ENCODE results near the gene CDK14.

The CDK14 gene

GRCh38 chr7:91005841-91006240, 409.7 kb downstream of the CDK14 start:
- DNase-seq (ENCODE audit: low spot score): no peak

DNA sequence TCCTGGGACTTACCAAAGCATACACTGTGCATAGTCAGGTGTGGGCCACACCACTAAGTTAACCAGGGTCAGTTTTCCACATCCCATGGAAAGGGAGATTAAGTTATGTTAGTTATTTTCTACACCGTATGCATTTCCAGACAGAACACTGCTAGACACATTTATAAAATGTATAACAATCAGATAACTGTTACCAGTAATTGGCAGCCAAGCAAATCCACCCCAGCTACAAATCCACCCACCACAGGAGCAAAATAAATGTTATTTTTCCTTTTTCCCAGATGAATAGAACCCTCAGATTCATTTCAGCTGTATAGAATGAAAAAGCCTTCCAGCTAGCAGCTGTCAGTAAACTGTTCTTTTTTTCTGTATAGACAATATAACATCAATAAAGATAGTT, 411.2 kb downstream of the CDK14 start:
- no peak for DNase-seq (ENCODE audit: low spot score)

DNA sequence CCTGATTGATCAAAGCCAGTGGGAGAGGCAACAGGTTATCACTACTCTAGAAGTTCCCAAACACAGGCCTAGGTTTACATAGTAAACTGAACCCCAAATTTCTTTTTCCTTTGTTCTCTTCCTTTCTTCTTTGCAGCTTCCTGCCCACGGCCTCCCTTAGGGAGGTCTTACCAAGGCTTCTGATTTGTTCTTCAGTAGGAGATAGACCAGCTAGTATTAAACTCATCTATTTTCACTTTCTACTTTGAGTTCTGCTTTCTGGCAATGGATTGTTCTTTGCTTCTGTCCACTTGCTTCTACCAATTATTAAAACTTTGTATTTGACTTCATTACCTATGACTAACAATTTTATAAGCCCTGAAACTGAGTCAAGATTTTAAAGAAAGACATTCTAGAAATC, 417.0 kb downstream of the CDK14 start:
- DNase-seq (ENCODE audit: low spot score): no peak

DNA sequence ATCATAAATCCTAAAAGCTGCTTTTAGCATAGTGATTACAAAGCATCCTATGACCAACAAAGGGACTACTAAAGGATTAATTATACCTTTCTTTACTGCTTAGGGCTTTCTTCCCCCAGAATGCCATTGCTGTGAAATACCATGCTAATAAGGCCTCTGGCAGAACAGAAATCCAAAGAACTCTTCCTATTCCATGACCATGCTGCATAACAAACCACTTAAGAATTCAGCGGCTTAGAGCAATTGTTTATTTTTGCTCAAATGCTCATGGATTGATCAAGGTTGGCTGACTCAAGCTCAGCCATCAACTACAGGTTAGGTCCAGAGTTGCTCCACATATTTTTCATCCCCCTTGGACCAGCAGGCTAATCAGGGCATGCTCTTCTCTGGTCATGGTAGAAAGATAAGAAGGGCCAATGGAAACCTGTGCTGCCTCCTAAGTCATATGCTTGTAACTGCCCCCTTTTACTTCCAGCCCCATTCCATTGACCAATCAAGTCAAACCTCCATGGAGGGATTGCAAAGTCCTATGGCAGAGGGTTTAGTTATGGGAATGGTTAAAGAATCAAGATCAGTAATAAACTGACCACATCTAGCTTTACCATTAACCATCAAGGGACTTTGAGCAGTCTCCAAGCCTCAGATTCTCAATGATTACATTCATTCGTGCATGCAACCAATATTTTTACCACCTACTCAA, 423.7 kb downstream of the CDK14 start:
- no peak for DNase-seq (ENCODE audit: low spot score)

- DNase-seq (ENCODE audit: low spot score): no peak
Observed at GRCh38 chr7:91020636-91021385, 424.7 kb downstream of the CDK14 start.

DNA sequence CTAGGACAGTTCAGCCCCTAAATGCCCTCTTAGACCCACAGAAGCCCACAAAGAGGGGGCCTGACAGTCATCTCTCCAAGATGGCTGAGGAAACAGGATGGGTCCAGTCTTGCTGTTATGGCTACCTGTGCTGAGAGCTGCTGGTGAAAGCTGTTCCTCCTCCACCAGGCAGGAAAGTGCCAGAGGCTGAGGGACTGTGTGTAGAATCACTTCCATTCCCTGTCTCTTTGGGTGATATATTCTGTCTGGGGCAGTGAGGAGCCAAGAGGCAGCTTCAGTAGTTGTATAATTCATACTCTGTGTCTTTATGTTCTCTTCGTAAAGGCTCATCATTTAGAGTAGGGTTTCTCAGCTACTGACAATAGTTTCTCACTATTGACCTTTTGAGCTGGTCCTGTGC, 425.8 kb downstream of the CDK14 start:
- DNase-seq (ENCODE audit: low spot score): no peak

- no peak for DNase-seq (ENCODE audit: low spot score)
Observed at GRCh38 chr7:91025906-91026390, 429.8 kb downstream of the CDK14 start.

GRCh38 chr7:91029688-91030087, 433.6 kb downstream of the CDK14 start:
- DNase-seq (ENCODE audit: low spot score): no peak

DNA sequence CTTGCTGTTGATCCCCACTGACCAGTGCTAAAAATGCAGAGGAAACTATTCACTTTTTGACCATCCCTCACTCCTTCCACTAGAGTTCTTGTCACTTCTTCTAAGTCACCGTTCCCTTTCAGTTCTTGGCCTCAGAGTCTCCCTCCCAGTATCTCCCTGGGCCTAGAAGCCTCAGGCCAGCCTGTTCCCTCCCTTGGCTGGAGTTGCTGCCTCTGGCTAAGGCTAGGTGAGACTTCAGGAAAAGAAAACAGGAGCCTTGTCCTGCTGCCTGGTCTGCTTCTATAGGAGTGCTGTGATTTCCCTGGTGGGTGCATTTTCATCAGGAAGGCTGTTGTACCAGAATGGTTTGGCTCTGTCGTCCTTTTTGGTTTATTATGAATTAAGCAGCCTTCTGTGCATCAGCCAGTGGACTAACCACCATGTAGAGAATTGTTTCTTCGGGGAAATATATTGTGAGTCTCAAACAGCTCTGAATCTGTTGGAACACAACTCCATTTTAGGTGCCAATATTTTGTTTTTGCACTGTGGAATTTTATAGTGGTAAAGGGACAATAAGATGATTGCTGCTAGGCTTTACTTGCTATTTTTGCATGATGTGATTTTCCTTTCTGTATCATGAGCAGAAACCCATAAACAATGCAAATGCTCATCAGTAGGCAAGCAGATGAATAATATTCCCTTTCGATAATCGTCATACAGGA, 434.7 kb downstream of the CDK14 start:
- no peak for DNase-seq (ENCODE audit: low spot score)

- no peak for DNase-seq (ENCODE audit: low spot score)
Observed at GRCh38 chr7:91031757-91032156, 435.6 kb downstream of the CDK14 start.

DNA sequence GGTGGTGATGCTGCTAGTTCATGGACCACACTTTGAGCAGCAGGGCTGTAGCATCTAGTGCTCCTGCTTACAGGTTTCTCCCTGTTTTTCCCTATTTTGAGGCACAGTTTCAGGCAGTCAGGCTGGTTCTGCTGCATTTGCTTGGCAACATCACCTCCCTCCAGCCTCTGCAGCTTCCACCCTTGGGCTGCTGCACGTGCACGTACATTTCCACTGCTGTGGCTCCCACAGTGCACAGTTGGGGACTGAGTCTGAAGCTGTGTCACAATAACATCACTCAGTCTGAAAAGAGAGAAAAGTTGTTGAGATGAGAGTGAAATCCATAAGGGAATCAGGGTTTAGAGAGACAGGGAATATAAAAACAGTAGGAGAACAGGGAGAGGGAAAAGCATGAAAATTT, 437.5 kb downstream of the CDK14 start:
- no peak for DNase-seq (ENCODE audit: low spot score)

DNA sequence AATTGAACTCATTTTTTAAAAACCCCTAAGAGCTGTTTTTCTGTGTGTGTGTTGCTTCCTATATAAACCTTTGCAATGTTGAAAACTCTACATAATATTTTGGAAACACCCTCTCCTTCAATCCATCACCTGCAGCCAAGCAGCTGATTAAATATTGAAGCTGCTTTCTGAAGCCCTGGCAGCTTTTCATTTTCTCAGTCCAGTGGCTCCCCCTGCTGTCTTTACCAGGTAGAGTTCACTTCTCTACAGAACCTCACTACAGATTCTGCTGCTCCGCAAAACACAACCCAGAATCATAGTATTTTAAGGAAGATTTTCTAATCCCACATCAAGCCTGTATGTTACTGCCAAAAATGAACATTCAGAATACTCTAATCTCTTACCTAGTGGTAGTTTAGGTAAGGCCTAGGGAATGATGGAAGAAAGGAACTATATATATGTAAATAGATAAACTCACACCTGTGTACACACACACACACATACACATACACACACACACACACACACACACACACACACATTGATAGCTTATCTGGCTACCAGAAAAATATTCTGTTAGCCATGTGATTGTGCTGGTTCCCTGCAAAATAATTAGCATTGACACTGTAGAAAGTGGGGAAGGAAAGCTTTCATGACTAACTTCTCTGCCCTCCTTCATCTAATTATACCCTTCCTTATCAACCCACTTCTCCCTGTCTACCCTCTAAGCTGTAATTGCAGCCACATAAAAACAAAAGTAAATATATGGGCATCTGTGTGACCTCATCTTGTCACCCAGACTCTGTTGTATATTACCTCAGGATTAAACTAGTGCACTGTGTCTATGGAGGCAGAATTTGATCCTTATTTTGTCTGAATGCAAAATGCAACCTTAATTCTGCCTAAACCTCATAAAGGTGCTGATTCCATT, 438.6 kb downstream of the CDK14 start:
- no peak for DNase-seq (ENCODE audit: low spot score)

DNA sequence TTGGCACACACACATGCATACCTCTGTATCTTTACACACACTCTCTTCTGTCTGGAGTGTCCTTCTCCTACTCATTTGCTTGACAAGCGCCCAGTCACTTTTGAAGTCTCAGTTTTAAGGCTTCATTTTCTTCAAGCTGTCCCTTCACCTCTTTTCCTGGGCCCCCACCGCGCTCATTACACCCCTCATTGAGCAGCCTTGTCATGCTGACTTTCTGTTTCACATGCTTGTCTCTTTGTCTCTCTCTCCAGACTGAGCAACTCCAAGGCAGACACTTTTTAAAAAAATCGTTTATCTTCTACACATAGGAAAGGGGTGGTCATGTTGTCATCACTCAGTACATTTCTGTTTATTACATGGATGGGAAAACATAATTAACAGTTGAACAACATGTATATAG, 442.9 kb downstream of the CDK14 start:
- no peak for DNase-seq (ENCODE audit: low spot score)

- DNase-seq (ENCODE audit: low spot score): no peak
Observed at GRCh38 chr7:91041141-91041540, 445.0 kb downstream of the CDK14 start.

DNA sequence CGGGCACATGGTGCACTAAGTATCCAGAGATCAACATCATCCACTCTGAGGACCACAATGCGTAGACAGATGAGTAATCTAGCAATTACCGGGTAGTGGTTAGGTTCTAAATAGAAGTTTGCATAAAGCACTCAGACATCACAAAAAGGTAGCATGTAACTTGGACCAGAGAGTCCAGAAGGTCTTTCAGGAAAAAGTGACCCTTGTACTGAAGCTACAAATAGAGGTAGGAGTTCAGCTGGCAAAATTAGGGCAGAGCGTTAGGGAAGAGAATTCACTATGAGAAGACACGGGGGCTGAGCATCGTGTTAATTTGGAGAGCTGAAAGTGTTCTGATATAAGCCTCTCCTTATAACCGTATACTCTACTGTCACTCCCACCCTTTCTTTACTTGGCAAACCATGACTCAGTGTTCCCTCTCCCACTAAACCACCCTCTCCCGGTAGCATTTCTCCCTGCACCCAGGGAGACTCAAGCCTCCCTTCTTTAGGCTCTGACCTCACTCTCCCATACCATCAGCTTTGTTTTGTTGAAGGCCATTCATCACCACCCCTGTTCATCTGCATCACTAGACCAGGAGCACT, 445.9 kb downstream of the CDK14 start:
- no peak for DNase-seq (ENCODE audit: low spot score)

DNA sequence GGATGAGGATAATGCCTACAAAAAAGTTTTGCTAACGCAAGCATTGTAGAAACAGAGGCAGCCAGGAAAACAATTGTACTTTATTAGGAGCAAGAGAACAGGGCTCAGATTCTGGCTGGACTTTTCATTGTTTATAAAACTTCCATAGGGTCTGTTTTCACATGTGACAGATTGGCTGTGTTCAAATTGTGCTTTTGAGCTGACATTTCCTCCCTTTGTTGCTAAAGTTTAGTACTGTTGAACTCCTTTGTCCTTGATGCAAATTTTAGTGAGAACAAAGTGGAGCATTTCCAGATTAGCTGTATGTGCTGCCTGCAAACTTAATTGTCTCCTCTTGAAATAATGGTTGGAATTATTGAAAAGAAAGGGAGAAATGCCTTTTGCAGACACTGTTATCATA, 447.1 kb downstream of the CDK14 start:
- DNase-seq (ENCODE audit: low spot score): no peak

DNA sequence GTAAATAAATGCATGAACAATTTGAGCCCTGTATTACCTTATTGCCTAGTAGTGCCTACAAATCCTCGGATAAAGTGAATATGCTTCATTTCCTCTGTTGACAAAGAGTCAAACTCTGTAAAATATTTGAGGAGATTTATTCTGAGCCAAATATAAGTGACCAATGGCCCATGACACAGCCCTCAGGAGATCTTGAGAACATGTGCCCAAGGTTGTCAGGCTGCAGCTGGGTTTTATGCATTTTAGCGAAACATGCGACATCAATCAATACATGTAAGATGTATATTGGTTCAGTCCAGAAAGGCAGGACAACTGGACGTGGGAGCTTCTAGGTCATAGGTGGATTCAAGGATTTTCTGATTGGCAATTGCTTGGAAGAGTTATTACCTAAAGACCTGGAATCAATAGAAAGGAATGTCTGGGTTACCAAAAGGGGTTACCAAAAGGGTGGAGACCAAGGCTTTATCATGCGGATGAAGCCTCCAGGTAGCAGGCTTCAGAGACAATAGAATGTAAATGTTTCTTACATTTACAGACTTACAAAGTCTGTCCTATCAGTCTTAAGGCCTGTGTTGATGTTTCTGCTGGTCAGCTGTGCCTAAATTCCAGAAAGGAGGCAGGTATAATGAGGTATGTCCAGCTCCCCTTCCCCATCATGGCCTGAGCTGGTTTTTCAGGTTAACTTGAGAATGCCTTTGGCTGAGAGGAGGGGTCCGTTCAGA, 448.0 kb downstream of the CDK14 start:
- no peak for DNase-seq (ENCODE audit: low spot score)

DNA sequence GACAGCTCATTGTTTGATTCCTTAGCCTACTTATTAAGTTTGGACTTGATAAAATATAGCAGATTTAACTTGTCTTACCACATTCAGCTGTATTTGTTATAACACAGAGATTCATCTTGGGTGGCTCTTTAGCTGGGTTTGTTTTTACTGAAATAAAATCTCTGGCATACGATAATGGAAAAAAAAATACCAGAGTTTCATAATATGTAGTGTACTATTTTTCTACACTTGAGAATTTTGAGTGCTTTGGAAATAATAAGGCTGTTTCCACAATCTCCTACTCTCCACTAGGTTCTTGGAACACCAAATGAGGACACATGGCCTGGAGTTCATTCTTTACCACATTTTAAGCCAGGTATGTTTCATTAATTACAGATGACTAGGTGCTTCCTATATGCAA, 449.5 kb downstream of the CDK14 start:
- no peak for DNase-seq (ENCODE audit: low spot score)

DNA sequence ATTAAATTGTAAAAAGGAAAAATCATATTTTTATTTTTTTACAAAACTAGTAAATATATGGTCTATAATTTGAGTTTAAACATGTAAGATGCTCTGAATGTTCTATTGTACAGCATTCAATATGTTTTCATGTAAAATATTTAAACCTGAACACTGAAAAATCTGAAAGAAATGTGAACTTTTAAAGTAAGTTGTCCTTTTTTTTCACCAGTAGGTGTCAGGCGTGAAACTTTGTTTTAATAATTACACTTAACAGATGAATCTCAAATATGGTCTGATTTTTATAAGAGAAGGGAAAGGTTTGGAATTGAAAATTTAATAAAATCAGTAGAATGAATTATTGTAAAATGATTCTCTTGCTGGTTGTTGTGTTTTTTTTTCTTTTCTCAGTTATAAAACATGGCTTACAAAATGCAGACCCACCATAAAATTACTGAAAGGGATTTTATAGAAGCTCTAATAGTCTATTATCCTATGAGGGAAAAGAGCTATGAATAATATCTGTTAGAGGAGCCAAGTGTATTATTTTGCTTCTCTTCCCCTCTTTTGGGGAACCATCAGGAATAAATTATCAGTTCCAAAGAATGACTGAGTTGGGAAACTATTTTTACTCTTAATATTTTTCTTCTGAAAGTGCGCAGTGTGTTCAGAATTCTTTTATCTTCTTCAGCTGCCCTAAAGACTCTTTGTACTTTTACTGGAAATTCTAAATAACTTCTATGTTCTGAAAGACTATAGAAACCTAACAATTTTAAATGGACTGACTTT, 450.4 kb downstream of the CDK14 start:
- no peak for DNase-seq (ENCODE audit: low spot score)

GRCh38 chr7:91047636-91048035, 451.5 kb downstream of the CDK14 start:
- no peak for DNase-seq (ENCODE audit: low spot score)
